Mesendoderm (in vitro differentiated cells): ENCODE results near the gene LRGUK.
A peak's percentile ranks its signal among the peaks of the same experiment; 100 is the strongest.

Source experiments
- DNase-seq: peaks from one replicate; pipeline ENCODE4 v3.0.0; 2013
- H2AK5ac ChIP-seq: 2 replicates; pipeline ENCODE4 v1.6.1; 2013; ENCODE audit warnings: low read length, inconsistent platforms
- H2BK120ac ChIP-seq: 2 replicates; pipeline ENCODE4 v1.6.1; 2013; ENCODE audit warnings: low read depth, mild to moderate bottlenecking, low read length, moderate library complexity, mixed read lengths
- H2BK15ac ChIP-seq: replicated peaks from 2 replicates; pipeline ENCODE4 v1.6.1; 2013; ENCODE audit warnings: low read depth, mild to moderate bottlenecking, moderate library complexity
- H2BK5ac ChIP-seq: 2 replicates; pipeline ENCODE4 v1.6.1; 2013; ENCODE audit warnings: low read length, inconsistent platforms
- H3K18ac ChIP-seq: 2 replicates; pipeline ENCODE4 v1.6.1; 2013; ENCODE audit warnings: mild to moderate bottlenecking, low read length, mixed read lengths
- H3K23ac ChIP-seq: one replicate; pipeline ENCODE4 v1.6.1; 2013; ENCODE audit warnings: low read length
- H3K27ac ChIP-seq: 2 replicates; pipeline ENCODE4 v1.5.1; 2013; ENCODE audit warnings: low read depth, mild to moderate bottlenecking, inconsistent platforms, low read length, moderate library complexity
- H3K27me3 ChIP-seq: 2 replicates; pipeline ENCODE4 v1.6.1; 2013; ENCODE audit warnings: low read length, control low read depth, mild to moderate bottlenecking, inconsistent platforms; ENCODE audit not compliant: insufficient read depth, poor library complexity
- H3K36me3 ChIP-seq: 2 replicates; pipeline ENCODE4 v1.6.1; 2013; ENCODE audit warnings: low read length, inconsistent platforms; ENCODE audit not compliant: control insufficient read depth, insufficient read depth
- H3K4ac ChIP-seq: one replicate; pipeline ENCODE4 v1.6.1; 2013; ENCODE audit warnings: low read depth, mild to moderate bottlenecking, low read length, moderate library complexity
- H3K4me1 ChIP-seq: 2 replicates; pipeline ENCODE4 v1.6.1; 2013; ENCODE audit warnings: low read depth, low read length, inconsistent platforms; ENCODE audit not compliant: control insufficient read depth
- H3K4me2 ChIP-seq: 2 replicates; pipeline ENCODE4 v1.6.1; 2013; ENCODE audit warnings: low read length
- H3K4me3 ChIP-seq: 2 replicates; pipeline ENCODE4 v1.5.1; 2013; ENCODE audit warnings: mild to moderate bottlenecking, low read length
- H3K56ac ChIP-seq: one replicate; pipeline ENCODE4 v1.6.1; 2013; ENCODE audit warnings: low read length
- H3K79me1 ChIP-seq: 2 replicates; pipeline ENCODE4 v1.6.1; 2013; ENCODE audit warnings: low read length, inconsistent platforms
- H3K79me2 ChIP-seq: 2 replicates; pipeline ENCODE4 v1.6.1; 2013; ENCODE audit warnings: mild to moderate bottlenecking, low read length; ENCODE audit not compliant: control insufficient read depth, insufficient read depth
- H3K9ac ChIP-seq: 2 replicates; pipeline ENCODE4 v1.6.1; 2013; ENCODE audit warnings: low read length, inconsistent platforms
- H4K5ac ChIP-seq: one replicate; pipeline ENCODE4 v1.6.1; 2013; ENCODE audit warnings: low read length
- H4K8ac ChIP-seq: one replicate; pipeline ENCODE4 v1.6.1; 2013; ENCODE audit warnings: low read depth, mild to moderate bottlenecking, control low read depth, low read length, moderate library complexity
- WGBS: extraction: QIAGEN DNeasy Blood & Tissue Kit; methylation state at CpG from one replicate; pipeline ENCODE4 v1.1.7; 2013; ENCODE audit warnings: low lambda C conversion rate, missing lambda C conversion rate; ENCODE audit not compliant: insufficient coverage; ENCODE audit errors: extremely low coverage; 5-methylcytosine and 5-hydroxymethylcytosine counted together

Gene LRGUK

DNA sequence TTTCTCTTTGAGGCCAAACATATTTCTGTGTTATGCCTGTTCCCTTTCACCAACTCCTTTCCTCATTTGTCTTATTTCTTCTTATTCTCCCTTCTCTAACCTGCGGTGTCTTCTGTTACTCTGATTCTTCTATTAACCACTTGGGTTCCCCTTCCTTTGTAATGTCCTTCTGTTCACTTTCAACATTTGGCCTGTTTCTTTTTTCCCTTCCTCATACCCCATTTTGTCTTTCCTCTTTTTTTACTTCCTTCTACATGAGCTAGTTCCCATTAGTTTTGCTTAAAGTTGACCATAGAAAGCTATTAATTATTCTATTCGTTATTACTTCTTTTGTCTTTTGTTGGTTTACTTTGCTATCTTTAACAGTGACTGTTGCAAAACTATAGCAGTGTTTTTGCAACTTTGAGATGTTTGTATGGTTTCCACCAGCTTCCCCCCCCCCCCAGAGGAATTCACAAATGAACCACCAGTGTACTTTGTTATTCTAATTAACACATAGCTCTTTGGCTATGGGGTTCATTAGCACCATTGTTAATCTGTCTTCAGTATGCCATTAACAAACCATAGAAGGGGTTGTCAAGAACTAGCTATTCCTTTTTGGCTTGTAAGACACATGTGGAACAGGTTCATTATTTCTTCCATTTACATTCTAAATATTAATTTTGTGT lies 2.9 kb downstream of the LRGUK start:
- peak; percentile 25 for DNase-seq
- H4K5ac ChIP-seq: no peak overlapping the region
- no peak overlapping the region for H2BK5ac ChIP-seq
- no peak overlapping the region for H3K18ac ChIP-seq
- no peaks in the 10 kb centered on the region for H3K79me1 ChIP-seq
- H3K4me3 ChIP-seq: no peak overlapping the region
- no peaks in the 10 kb centered on the region for H3K4me1 ChIP-seq
- H3K9ac ChIP-seq: no peak overlapping the region
- H3K56ac ChIP-seq: no peak overlapping the region
- no CpG with 5 or more reads among the region's 2 CpGs for WGBS
- H2AK5ac ChIP-seq: no peak overlapping the region
- H3K23ac ChIP-seq: no peak overlapping the region
- H3K79me2 ChIP-seq: no peaks in the 10 kb centered on the region
- no peak overlapping the region for H2BK15ac ChIP-seq
- H4K8ac ChIP-seq: no peak overlapping the region
- H3K36me3 ChIP-seq: no peaks in the 10 kb centered on the region
- no peak overlapping the region for H3K4me2 ChIP-seq
- no peak overlapping the region for H3K27ac ChIP-seq
- H3K4ac ChIP-seq: no peak overlapping the region
- no peak overlapping the region for H2BK120ac ChIP-seq
- H3K27me3 ChIP-seq: no peaks in the 10 kb centered on the region

DNA sequence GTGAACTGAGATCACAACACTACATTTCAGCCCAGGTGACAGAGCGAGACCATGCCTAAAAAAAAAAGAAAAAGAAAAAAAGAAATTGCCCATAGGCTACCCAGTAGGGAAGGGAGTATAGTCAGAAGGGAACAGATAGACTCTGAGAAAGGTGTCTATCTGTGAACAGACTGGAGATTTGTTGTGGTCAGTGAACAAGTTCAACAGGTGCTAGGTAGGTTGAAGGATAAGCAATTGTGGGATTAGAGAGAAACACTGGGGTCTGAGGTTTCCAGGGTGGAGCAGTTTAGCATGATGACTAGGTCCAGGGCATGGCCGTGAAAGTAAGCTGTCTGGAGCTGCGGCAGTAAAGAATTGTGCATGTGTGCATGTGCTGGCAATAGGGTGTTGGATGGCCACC lies 6.9 kb downstream of the LRGUK start:
- Histone ChIP-seq H3K27ac (no peak overlapping the region), H3K23ac (no peak overlapping the region), H3K4me2 (no peak overlapping the region), H4K8ac (no peak overlapping the region), H3K79me1 (no peaks in the 10 kb centered on the region), H3K79me2 (no peaks in the 10 kb centered on the region), H3K18ac (no peak overlapping the region), H4K5ac (no peak overlapping the region), H2AK5ac (no peak overlapping the region), H3K36me3 (no peaks in the 10 kb centered on the region), H3K4ac (no peak overlapping the region), H3K4me1 (no peaks in the 10 kb centered on the region), H2BK5ac (no peak overlapping the region), H3K56ac (no peak overlapping the region), H2BK120ac (no peak overlapping the region), H3K9ac (no peak overlapping the region), H3K4me3 (no peak overlapping the region), H2BK15ac (no peak overlapping the region), H3K27me3 (no peaks in the 10 kb centered on the region)
- DNase-seq: no peak
- WGBS: no CpG with 5 or more reads among the region's 3 CpGs

DNA sequence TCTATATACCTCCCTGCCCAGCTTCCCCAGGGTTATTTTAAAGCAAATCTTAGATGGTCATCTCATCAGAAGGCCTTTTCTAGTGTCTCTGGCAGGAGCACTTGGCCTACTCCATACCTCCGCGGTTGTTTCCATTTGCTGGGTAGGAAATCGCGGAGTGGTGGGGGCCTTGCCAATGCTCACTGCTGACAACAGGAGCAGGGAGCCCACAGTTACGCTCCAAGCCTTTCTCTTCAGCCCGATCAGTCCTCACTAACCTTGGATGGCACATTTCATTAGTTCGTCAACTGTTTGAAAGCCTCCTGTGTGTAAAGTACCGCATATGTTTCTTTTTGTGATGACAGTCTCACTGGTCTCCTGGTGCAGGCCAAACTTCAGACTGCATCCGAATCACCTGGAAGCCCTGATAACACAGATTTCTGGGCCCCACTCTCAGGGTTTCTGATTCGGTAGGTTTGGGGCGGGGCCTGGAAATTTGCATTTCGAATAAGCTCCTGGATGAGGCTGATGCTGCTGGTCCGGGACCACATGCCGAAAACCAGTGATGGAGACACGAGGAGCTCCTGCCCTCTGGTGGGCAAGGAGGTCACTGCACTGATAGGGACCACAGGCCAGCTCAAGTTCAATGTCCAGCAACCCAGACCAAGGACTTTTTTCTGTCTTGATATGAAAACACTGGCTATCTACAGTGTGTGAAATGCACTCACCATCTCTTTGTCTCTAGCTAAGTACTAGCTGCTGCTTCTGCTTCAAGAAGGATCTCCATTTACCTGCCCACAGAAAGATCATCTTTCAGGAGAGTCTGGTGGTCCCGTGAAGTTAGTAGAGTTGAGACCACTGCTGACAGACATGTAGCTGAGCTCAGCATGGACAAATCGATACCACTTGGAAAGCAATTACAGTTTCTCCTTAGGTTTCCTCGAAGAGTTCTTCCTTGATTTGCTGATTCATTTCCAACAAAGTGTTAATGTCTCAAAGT lies 14.0 kb downstream of the LRGUK start:
- DNase-seq: peak; percentile 85
- Histone ChIP-seq H3K4ac (no peak overlapping the region), H2AK5ac (no peak overlapping the region), H3K27ac (no peak overlapping the region), H3K23ac (no peak overlapping the region), H3K18ac (no peak overlapping the region), H3K4me2 (no peak overlapping the region), H2BK5ac (no peak overlapping the region), H3K79me1 (no peaks in the 10 kb centered on the region), H3K4me3 (no peak overlapping the region), H3K9ac (no peak overlapping the region), H3K36me3 (no peaks in the 10 kb centered on the region), H3K27me3 (no peaks in the 10 kb centered on the region), H2BK120ac (no peak overlapping the region), H4K5ac (no peak overlapping the region), H3K79me2 (no peaks in the 10 kb centered on the region), H2BK15ac (no peak overlapping the region), H4K8ac (no peak overlapping the region), H3K4me1 (no peaks in the 10 kb centered on the region), H3K56ac (no peak overlapping the region)
- WGBS: no CpG with 5 or more reads among the region's 18 CpGs

DNA sequence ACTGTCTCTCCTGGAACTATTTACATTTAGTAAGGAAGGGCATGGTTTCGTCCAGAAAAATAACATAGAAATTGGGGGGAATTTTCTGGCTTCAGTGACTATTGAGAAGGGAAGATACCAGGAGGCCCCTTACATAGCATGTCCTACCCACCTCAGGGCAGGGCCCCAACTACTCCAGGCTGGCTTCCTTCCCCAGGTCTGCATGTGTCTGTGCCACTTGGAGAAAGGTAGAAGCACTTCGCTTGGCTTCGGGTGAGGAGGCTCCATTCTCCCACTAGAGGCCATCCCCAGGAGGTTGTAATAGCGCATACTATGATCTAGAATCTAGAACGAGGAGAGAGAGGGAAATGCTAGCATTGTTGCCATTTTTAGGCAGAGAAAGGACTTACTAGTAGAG lies 14.7 kb downstream of the LRGUK start:
- no peak overlapping the region for H4K5ac ChIP-seq
- no peak overlapping the region for H2BK120ac ChIP-seq
- no peaks in the 10 kb centered on the region for H3K27me3 ChIP-seq
- WGBS: no CpG with 5 or more reads among the region's 5 CpGs
- no peak overlapping the region for H3K23ac ChIP-seq
- no peak overlapping the region for H3K9ac ChIP-seq
- no peak overlapping the region for H3K4me3 ChIP-seq
- no peak overlapping the region for H3K56ac ChIP-seq
- no peak overlapping the region for H2BK15ac ChIP-seq
- no peaks in the 10 kb centered on the region for H3K36me3 ChIP-seq
- no peak overlapping the region for H4K8ac ChIP-seq
- no peaks in the 10 kb centered on the region for H3K79me1 ChIP-seq
- H3K4me1 ChIP-seq: no peaks in the 10 kb centered on the region
- H3K4me2 ChIP-seq: no peak overlapping the region
- no peaks in the 10 kb centered on the region for H3K79me2 ChIP-seq
- no peak for DNase-seq
- H3K27ac ChIP-seq: no peak overlapping the region
- H2BK5ac ChIP-seq: no peak overlapping the region
- H2AK5ac ChIP-seq: no peak overlapping the region
- no peak overlapping the region for H3K18ac ChIP-seq
- no peak overlapping the region for H3K4ac ChIP-seq

DNA sequence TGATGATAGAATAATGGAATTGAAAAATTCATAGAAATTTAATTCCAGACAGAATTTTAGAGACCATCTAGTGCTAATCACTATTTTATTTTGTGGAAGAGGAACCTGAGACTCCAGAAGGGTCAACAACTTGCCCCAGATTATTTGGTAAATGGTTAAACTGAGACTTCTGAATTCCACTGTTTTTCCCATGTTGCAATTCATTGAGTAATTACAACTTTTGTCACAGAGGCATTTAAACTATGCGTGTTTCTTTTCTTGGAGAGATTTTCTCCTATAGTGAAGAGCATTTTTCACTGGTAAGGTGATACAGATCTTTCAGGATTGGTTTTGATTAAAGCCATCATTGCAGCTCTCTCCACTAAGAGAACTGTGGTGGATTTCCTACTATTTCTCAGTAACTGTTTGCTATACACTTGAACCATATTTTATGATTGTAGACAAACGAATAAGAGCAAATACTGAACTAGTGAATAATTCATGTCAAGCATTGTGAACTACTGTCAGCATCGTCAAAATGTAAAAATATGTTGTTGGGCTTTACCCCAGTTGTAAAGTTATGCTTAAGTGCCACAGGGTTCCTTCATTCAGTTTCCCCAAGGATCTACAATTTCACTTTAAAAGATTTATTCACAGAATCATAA lies 26.5 kb downstream of the LRGUK start:
- H2AK5ac ChIP-seq: no peak overlapping the region
- no peak overlapping the region for H3K4ac ChIP-seq
- no peak overlapping the region for H2BK120ac ChIP-seq
- no peaks in the 10 kb centered on the region for H3K79me1 ChIP-seq
- peak; percentile 12 for DNase-seq
- H3K36me3 ChIP-seq: no peaks in the 10 kb centered on the region
- no peaks in the 10 kb centered on the region for H3K79me2 ChIP-seq
- no peak overlapping the region for H3K56ac ChIP-seq
- H3K4me3 ChIP-seq: no peak overlapping the region
- H3K4me1 ChIP-seq: peaks cover 3% of the 10 kb centered on the region
- H4K8ac ChIP-seq: no peak overlapping the region
- no peak overlapping the region for H2BK5ac ChIP-seq
- no peak overlapping the region for H3K23ac ChIP-seq
- H2BK15ac ChIP-seq: no peak overlapping the region
- no CpG with 5 or more reads among the region's 3 CpGs for WGBS
- H3K27me3 ChIP-seq: no peaks in the 10 kb centered on the region
- H3K27ac ChIP-seq: no peak overlapping the region
- H3K9ac ChIP-seq: no peak overlapping the region
- no peak overlapping the region for H3K18ac ChIP-seq
- no peak overlapping the region for H4K5ac ChIP-seq
- H3K4me2 ChIP-seq: no peak overlapping the region
